Effector memory CD4-positive, alpha-beta T cell (primary cell): ENCODE measurements around the gene PLXNB2.
A peak's percentile ranks its signal among the peaks of the same experiment; 100 is the strongest.

Experiments used
- DNase-seq, 3 donors: peaks; one replicate each; pipeline ENCODE4 v3.0.0-alpha.2; 2020
- H3K27ac ChIP-seq: 2 replicates; pipeline ENCODE4 v1.7.0; 2013; ENCODE audit warnings: mild to moderate bottlenecking, low read length, moderate library complexity; ENCODE audit not compliant: insufficient read depth, poor library complexity, severe bottlenecking
- H3K27me3 ChIP-seq: replicated peaks from 2 replicates; pipeline ENCODE4 v1.7.0; 2013; ENCODE audit warnings: mild to moderate bottlenecking, low read length; ENCODE audit not compliant: insufficient read depth, control insufficient read depth, poor library complexity, severe bottlenecking
- H3K36me3 ChIP-seq: 2 replicates; pipeline ENCODE4 v1.7.0; 2013; ENCODE audit warnings: mild to moderate bottlenecking, low read length, moderate library complexity; ENCODE audit not compliant: control insufficient read depth, insufficient read depth
- H3K4me1 ChIP-seq: 2 replicates; pipeline ENCODE4 v1.7.0; 2013; ENCODE audit warnings: low read length, mild to moderate bottlenecking; ENCODE audit not compliant: control insufficient read depth, insufficient read depth, poor library complexity, severe bottlenecking
- H3K4me3 ChIP-seq: 2 replicates; pipeline ENCODE4 v1.7.0; 2013; ENCODE audit warnings: low read length, low read depth, mild to moderate bottlenecking; ENCODE audit not compliant: insufficient read depth, poor library complexity, severe bottlenecking
- H3K9me3 ChIP-seq: 2 replicates; pipeline ENCODE4 v1.7.0; 2013; ENCODE audit warnings: mild to moderate bottlenecking, low read length, moderate library complexity; ENCODE audit not compliant: control insufficient read depth
- total RNA-seq, 3 donors: gene quantifications; one replicate each; lab custom pipeline; 2026; lab: John Stamatoyannopoulos, UW

PLXNB2 gene
- total RNA-seq = 0.52 to 7.2 (median 1.3) reads per million in 3 donors

GRCh38 chr22:50306753-50307749 is at the start of gene PLXNB2:
TSS of gene PLXNB2 (minus strand) at chr22:50307646. CDS start at chr22:50290584, 17,062 bp downstream.
- DNase-seq = no peak
- Histone ChIP-seq H3K36me3 (no peaks in the 10 kb centered on the region), H3K27ac (no peak within 1 kb of the TSS), H3K9me3 (no peaks in the 10 kb centered on the region), H3K27me3 (peaks cover 5% of the 10 kb centered on the region), H3K4me3 (peak within 1 kb of the TSS; percentile 42), H3K4me1 (peaks cover 11% of the 10 kb centered on the region)

- Histone ChIP-seq H3K27me3 (no peaks in the 10 kb centered on the region), H3K27ac (no peak overlapping the region), H3K4me1 (peaks cover 4% of the 10 kb centered on the region), H3K36me3 (peaks cover 11% of the 10 kb centered on the region), H3K4me3 (no peak overlapping the region), H3K9me3 (no peaks in the 10 kb centered on the region)
- DNase-seq = no peak
These were observed 49.8 kb upstream of the PLXNB2 start for GRCh38 chr22:50357222-50357621.

GRCh38 chr22:50356186-50356585 is 48.7 kb upstream of the PLXNB2 start:
- no peak overlapping the region for H3K27ac ChIP-seq
- DNase-seq = no peak
- peaks cover 11% of the 10 kb centered on the region for H3K36me3 ChIP-seq
- peaks cover 4% of the 10 kb centered on the region for H3K4me1 ChIP-seq
- no peaks in the 10 kb centered on the region for H3K27me3 ChIP-seq
- no peak overlapping the region for H3K4me3 ChIP-seq
- H3K9me3 ChIP-seq = no peaks in the 10 kb centered on the region

- Histone ChIP-seq H3K27ac (no peak overlapping the region), H3K27me3 (no peaks in the 10 kb centered on the region), H3K4me3 (no peak overlapping the region), H3K4me1 (peaks cover 6% of the 10 kb centered on the region), H3K36me3 (peaks cover 7% of the 10 kb centered on the region), H3K9me3 (no peaks in the 10 kb centered on the region)
- no peak for DNase-seq
These were observed 40.6 kb upstream of the PLXNB2 start for GRCh38 chr22:50348058-50348457.

- no peak for DNase-seq
- Histone ChIP-seq H3K9me3 (no peaks in the 10 kb centered on the region), H3K4me3 (no peak overlapping the region), H3K27me3 (no peaks in the 10 kb centered on the region), H3K27ac (no peak overlapping the region), H3K36me3 (peaks cover 7% of the 10 kb centered on the region), H3K4me1 (peaks cover 14% of the 10 kb centered on the region)
These were observed 39.7 kb upstream of the PLXNB2 start for GRCh38 chr22:50347157-50347556.

- peak overlapping the region; percentile 18 for H3K27ac ChIP-seq
- DNase-seq = no peak
- no peaks in the 10 kb centered on the region for H3K9me3 ChIP-seq
- no peak overlapping the region for H3K4me3 ChIP-seq
- H3K27me3 ChIP-seq = no peaks in the 10 kb centered on the region
- H3K4me1 ChIP-seq = peaks cover 18% of the 10 kb centered on the region
- H3K36me3 ChIP-seq = peaks cover 7% of the 10 kb centered on the region
These were observed 39.0 kb upstream of the PLXNB2 start for GRCh38 chr22:50346470-50346869.

- Histone ChIP-seq H3K36me3 (peaks cover 7% of the 10 kb centered on the region), H3K9me3 (no peaks in the 10 kb centered on the region), H3K27me3 (no peaks in the 10 kb centered on the region), H3K27ac (peak overlapping the region; percentile 89), H3K4me3 (peak overlapping the region; percentile 87), H3K4me1 (peaks cover 18% of the 10 kb centered on the region)
- DNase-seq = no peak
These were observed 36.1 kb upstream of the PLXNB2 start for GRCh38 chr22:50343541-50343935.

GRCh38 chr22:50342651-50343540 is 35.5 kb upstream of the PLXNB2 start, which contains the start of gene PPP6R2:
TSS of gene PPP6R2 (plus strand) at chr22:50343327. CDS start at chr22:50393909, 50,582 bp downstream.
- H3K4me1 ChIP-seq = peaks cover 18% of the 10 kb centered on the region
- peak within 1 kb of the TSS; percentile 89 for H3K27ac ChIP-seq
- no peaks in the 10 kb centered on the region for H3K27me3 ChIP-seq
- H3K9me3 ChIP-seq = no peaks in the 10 kb centered on the region
- peak within 1 kb of the TSS; percentile 87 for H3K4me3 ChIP-seq
- peak; percentile 80 to 83 (median 81) for DNase-seq
- peaks cover 4% of the 10 kb centered on the region for H3K36me3 ChIP-seq

GRCh38 chr22:50341977-50342650 is 34.7 kb upstream of the PLXNB2 start:
- H3K36me3 ChIP-seq = no peaks in the 10 kb centered on the region
- H3K4me3 ChIP-seq = peak overlapping the region; percentile 46
- peak overlapping the region; percentile 89 for H3K27ac ChIP-seq
- H3K27me3 ChIP-seq = no peaks in the 10 kb centered on the region
- DNase-seq = peak; percentile 70 to 82 (median 71)
- H3K4me1 ChIP-seq = peaks cover 18% of the 10 kb centered on the region
- no peaks in the 10 kb centered on the region for H3K9me3 ChIP-seq
